GM21526 (cell line): Measurements from ENCODE around the gene GRAMD4.
"Not testable (repeated sequence)": the region's sequence is repeated elsewhere in the genome, so short reads cannot be mapped to it uniquely, and the experiment has no call there.

ENCODE experiments used
- ATAC-seq: cut with Tn5 transposase; IDR thresholded peaks from one replicate; pipeline ENCODE4 v1.9.1; 2021; ENCODE audit warnings: moderate library complexity; ENCODE audit not compliant: unreplicated experiment, low FRiP score

GRAMD4 gene

DNA sequence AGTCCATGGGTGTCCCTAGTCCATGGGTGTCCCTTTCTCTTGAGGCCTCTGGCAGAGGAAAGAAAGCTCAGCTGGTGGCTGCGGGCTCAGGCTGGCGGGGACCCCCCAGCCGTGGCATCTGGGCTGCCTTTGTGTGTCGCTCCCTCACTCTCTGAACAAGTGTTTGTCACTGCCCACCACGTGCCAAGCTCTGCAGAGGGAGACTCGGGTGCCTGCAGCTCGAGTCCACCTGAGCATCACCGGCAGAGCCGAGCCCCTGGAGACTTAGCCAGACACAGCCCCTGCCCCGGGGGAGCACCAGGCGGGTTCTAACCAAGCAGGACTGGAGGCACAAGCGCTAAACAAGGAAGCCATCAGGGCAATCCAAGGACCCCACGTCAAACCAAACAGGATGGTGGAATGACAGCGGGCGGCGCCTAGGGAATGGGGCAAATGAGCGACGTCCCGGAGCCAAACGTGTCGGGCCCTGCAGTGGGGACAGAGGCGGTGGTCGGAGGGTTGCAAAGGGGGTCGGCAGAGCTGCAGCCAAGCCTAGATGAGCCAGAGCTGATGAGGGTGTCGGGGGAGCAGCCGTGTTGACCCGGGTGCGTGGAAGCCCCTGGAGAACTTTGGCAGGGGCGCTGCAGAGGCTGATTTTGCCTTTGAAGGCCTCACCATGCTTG, 2.1 kb upstream of the GRAMD4 start:
- ATAC-seq: no peak

DNA sequence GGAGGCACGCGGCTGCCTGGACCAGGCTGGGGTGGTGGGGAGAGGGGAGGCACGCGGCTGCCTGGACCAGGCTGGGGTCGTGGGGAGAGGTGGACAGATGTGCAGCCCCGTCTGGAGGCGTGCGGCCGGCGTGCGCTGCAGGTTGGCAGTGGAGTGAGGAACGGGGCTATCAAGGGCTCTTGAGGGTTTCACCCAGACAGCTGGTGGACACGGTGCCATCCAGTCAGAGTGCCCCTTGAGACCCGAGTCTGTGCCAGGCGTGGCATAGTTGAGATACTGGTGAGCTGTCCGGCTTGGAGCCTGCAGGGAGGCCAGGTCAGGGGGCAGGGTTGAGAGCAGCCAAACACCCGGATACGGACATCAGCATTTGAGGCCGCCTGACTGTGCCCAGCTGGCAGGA, 1.5 kb upstream of the GRAMD4 start:
- ATAC-seq: no peak

DNA sequence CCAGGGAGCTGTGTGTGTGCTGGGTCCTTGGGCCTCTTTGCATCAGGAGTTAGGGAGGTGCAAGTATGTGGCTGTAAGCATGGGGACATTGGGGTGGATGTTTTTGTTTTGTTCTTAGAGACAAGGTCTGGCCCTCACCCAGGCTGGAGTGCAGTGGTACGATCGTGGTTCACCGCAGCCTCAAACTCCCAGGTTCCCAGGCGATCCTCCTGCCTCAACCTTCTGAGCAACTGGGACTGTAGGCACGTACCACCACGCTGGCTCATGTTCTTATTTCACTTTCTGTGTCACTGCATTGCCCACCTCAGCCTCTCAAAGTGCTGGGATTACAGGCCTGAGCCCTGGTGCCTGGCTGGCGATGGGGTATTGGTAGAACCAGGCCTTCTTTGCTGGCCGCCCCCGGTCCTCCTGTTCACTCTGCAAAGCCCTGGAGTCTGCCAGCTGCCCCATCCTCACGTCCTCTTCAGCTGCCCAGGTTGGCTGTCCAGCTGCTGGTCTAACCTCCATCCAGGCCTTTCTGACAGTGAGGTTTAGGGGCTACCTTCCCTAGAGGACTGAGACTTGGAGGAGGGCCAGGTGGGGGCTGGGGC, 851 bp upstream of the GRAMD4 start:
- no peak for ATAC-seq

DNA sequence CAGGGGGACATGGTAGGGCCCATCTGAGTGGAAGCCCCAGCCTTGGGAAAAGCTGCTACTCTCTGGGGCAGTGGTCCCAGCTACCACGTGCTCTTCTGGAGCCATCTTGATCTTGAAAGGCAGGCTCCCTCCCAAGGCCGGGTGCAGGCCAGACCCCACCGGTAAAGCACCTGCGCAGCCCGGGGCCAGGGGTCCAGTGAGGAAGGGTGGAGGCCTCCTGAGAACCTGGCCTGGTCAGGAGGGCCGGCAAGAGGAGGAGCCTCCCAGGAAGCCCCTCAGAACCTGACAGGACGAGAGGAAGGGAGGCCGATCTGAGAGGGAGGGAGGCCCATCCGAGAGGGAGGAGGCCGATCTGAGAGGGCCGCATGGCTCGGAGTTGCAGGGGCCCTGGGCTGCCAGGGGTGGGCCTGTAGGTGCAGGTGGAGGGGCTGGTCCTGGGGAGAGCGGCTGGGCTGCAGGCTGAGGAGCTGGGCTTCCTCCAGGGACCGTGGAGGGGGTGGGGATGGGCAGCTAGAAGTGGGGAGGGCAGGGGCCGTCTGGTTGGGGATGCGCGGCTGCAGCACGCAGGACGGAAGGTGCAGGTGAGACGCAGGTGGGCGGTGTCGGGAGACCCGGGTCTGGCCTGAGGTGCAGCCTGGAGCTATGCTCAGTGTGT, 529 bp downstream of the GRAMD4 start:
- ATAC-seq: no peak

DNA sequence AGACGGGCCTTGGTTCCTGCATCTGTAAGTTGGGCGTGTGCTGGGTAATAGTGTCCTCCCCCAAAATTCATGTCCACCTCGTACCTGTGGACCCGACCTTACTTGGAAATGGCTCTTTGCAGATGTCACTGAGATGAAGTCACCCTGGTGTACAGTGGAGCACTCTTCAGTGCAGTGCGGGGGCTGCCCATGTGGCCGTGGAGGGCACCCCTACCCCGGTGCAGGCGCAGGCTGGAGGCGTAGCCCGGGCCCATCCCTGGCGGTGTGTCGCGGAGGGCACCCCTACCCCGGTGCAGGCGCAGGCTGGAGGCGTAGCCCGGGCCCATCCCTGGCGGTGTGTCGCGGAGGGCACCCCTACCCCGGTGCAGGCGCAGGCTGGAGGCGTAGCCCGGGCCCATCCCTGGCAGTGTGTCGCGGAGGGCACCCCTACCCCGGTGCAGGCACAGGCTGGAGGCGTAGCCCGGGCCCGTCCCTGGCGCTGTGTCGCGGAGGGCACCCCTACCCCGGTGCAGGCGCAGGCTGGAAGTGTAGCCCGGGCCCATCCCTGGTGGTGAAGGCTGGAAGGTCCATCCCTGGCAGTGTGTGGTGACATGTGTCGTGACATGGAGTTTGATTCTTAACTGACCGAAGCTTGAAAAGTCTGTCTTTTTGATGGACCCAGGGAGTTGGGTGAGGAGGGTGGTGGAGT, 1.2 kb downstream of the GRAMD4 start:
- ATAC-seq: not testable (repeated sequence)

DNA sequence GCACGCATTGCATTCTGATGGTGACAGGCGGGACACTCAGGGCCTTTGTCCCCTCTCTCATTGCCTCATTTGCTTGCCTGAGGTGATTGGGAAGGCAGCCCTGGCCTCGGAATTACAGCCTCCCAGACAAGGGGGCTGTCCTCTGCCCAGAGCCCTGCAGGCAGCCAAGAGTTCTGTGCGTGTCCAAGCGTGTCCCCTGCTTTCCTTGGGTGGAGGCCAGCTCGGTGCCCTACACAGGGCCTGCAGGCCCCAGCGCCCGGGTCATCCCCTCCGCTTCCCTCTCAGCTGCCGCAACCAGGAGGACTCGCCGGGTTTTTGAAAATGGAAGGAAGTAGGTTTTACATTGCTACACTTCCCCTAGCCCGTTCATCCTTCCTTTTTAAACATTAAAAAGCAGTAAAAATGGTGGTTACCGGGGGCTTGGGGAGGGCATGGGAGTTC, 1.9 kb downstream of the GRAMD4 start:
- no peak for ATAC-seq

DNA sequence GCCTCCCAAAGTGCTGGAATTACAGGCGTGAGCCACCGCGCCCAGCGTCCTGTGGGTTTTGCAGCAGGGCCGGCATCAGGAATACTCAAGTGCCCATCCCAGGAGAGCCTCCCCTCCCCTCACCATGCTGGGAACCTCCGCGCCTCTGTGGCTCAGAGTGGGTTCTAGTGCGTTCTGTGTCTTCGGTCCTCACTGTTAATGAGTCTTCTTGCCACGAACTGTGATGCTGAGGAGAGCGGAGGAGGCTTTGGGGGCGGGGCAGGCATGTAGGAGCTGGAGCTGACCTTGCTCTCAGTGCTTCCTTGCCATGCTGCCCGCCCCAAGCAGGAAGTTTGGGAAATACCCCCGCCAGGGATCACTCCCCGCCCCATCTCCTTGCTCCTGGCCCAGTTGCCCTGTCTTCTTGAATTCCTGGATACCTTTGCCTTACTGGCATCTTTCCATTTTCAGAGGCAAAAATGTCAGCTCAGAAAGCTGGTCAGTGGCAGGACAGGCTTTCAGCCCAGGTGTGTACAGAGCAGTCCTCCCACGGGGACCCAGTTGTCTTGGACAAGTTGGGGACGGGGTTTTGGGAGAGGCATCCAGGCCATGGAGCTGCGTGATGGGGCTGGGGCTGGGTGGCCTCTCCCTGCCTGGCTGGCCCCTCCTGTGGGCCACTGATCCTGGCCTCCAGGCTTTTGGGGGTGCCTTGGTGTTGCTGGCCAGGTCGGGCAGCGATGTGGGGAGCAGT, 5.1 kb downstream of the GRAMD4 start:
- ATAC-seq: no peak

DNA sequence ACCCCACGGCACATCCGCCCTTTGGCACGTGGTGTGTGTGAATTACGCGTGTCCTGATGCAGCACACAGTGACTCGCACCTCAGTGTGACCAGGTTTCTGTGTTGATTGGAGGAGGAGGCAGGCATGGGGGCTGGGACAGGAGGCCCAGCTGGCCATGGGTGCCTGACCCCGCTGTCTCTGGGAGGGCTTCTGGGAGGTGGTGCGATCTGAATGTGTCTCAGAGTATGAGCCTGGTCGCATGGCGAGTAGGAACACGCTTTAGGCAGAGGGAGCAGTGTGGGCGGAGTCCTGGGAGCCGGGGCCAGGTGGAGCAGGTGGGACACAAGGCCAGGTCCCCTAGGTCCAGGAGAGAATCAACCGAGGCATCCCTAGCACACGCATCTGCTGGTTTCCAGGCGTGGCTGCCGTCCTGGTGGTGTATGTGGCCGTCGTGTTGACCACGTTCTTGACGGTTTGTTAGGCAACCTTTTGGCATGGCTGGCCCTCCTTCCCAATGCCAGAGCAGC, 5.7 kb downstream of the GRAMD4 start:
- no peak for ATAC-seq

DNA sequence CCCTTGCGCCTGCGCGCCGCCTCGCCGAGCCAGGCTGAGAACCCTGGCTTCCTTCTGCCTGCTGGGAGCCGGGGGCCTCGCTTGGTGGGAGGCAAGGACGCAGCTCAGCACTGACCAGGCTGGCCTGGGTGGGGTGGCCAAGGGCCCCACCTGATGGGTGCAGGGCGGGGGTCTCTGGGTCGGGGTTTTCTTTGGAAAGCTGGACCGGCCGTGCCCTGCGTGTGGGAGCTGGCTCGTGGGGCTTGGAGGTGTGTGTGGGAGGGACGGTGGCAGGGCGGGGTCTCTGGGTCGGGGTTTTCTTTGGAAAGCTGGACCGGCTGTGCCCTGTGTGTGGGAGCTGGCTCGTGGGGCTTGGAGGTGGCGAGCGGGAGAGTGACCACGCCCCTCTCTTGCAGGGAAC, 6.2 kb downstream of the GRAMD4 start:
- ATAC-seq: no peak

DNA sequence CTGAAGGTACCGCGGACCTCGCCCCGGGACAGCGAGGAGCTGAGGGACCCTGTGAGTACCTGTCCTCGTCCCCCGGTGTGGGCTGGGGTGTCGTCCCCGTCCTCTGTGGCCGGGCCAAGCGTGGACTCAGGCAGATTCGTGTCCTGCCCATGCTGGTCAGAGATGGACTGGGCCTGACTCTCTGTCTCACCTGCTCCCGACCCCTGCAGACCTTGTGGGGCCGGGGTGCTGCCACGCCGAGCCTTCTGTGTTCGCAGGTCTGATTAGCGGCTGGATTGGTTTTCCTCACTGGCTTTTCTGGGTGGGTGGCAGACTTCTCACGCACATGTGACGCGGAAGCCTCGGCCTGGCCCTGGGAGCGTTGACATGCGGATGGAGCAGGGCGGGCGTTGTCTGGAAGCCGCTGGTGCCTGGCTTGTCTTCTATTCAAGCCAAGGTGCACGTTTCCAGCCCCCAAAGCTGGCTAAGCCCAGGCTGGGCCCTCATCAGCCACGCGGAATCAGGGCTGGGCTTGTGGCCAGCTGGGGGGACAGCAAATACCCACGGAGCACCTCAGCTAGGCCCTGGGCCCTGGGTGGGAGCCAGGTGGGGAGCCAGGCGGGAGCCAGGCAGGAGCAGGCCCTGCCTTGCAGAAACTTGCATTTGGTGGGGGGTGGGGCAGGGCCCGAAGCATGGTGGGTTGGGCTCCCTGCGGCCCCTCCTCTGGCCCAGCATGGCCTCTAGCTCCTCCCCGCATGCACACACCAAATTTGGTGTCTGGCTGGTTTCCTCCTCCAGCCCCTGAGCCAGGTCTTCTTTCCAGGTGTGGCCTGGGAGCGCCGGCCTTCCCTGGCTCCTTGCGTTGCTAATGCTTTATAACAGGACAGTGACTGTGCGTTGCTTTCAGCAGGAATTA, 7.0 kb downstream of the GRAMD4 start:
- no peak for ATAC-seq

DNA sequence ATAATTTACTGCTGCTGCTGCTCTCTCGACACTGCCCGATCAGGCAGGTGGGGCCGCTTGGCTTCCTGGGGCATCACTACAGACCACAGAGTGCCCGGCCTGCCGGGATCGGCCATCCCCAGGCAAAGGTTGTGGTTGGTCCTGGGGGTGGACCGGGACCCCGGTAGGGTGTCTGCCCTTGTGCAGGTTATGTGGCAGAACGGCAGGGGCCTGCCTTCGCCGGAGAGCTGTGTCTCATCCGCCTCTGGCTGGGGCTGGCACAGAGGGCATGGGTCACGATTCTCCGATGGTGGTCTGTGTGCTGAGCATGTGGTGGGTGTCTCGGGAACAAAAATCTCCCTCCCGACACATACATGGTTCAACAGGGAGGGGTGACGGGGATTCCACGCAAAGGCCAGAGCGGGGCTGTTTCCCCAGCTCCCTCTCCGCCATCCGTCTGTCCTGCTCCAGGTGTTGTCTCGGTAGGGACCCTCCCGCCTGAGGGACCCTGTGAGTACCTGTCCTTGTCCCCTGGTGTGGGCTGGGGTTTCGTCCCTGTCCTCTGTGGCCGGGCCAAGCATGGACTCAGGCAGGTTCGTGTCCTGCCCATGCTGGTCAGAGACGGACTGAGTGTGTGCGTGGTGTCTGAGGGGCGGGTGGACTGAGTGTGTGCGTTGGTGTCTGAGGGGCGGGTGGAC, 7.8 kb downstream of the GRAMD4 start:
- ATAC-seq: no peak

DNA sequence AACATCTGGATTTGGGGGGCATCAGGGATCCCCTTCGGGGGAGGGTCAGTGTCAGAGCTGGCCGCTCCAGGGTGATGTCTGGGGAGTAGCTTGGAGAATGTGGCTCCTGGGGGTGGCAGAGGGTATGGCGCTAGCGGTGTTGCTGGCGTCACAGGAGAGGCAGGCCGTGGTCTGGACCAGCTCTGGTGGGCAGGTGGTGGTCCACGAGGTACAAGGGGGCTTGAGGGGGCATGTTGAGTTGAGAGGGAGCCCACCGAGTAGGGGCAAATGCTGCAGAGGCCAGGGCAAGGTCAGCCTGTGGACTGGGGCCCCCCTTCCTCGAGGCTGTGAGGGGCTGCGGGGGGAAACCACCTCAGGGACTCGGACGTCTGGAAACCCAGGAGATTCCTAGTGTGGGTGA, 8.6 kb downstream of the GRAMD4 start:
- ATAC-seq: no peak

DNA sequence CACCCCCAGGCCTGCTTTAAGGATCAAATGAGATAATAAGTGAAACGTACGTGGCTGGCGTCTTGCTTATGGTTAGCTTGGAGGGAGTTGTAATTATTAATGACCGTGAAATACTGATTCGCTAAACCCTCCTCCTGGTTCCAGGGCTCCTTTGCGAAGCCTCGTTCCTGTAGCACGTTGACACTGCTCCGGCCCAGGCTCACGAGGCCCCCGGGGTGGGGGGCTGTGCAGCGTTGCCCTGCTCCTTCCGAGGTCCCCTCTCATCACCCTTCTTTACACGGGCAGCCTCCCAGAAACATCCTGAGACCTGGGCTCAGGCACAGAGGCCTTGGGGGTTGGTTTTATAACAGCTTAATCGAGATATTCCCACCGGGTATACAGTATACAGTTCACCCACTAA, 9.1 kb downstream of the GRAMD4 start:
- ATAC-seq: no peak

DNA sequence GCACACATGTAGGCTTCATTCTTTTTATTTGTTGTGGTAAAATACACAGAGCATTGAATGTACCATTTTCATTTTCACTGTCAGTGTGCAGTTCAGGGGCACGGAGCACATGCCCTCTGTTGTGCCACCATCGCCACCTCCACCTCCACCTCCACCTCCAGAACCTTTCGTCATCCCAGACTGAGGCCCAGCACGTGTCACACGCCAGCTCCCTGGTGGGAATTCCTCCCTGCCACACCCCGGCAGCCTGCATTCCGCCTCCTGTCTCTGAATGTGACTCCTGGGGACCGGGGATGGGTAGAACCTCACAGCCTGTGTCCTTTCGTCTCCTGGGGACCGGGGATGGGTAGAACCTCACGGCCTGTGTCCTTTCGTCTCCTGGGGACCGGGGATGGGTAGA, 10.9 kb downstream of the GRAMD4 start:
- no peak for ATAC-seq

DNA sequence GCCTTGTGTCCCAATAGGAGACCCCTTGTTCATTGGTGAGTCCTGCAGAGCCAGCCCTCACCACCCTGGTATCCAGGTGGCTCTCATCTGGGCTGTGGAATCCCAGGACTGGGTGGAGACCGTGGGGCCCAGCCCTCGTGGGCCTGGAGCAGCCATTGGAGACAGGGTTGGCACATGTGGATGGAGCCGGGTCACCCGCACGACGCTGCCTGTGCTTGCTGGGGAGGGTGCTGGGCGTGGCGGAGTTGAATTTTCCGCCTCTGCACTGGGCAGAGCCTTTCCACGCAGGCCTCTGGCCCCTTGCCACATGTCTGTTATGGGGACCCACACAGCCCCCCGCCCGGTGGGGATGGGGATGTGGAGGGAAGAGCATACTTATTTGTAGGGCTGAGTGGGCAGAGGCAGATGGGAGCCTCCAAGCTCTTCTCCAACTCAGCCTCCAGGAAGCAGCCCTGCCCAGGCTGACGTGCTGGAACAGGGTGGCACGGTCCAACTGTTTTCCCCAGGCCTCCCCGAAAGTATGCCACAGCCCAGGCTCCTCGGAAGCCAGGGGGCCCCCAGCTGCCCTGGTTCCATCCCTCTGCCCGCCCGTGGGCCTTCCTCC, 12.6 kb downstream of the GRAMD4 start:
- no peak for ATAC-seq

DNA sequence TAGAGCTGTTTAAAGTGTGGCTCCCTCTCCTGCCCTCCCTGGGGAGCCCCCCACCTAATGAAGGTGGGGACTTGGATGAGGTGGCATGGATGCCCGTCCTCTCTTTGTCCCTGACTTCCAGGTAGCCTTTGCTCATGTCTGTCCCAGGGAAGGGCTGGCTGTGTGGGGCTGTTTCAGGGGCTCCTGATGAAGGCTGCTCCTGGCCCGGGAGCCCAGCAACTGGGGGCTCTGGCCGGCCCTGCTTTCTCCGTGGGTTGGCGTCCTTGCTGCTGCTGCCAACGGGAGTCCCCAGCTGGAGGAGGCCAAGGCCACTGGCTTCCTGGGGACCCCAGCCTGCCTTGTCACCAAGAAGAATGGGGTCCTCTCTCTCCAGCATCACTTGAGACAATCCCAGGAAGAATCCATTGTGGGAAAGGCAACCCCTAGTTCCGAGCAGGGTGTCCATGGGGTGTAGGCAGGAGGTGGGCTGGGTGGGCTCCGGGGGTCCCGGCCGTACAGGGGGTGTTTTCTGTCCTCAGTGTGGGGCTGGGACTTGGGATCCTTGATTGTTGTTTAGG, 13.2 kb downstream of the GRAMD4 start:
- no peak for ATAC-seq

DNA sequence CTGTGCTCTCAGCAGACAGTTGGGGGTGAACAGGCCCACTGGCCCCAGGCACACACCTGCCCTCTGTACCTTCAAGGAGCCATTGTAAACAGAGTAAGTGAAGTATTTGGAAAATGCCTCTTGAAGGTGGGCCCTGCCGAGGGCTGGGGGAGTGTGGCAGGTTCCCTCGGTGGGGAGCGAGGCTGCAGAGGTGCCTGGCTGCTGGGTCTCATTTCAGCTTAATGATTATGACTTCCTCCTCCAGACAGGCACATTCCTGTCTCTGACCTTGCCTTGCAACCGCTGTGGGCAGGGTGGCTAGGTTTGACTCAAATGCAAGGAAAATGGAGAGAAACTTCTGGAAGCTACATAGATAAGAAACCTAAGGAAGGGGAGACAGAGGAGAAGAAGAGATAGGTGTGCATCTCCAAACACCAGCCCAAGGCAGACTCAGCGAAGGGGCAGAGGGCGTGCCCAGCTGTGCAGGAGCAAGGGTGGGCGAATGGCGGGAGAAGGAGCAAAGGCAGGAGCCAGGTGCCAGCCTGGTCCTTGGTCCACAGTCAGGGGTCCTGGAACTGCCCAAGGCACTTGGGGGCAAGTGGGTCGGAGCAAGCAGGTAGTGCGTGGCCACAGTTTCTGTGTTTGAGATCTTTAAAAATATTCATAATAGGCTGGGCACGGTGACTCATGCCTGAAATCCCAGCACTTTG, 14.0 kb downstream of the GRAMD4 start:
- ATAC-seq: no peak
